Stimulated activated memory B cell treated with anti-CD40 and anti-IgM and Interleukin-4, amounts not matched to agents 10 μg/mL and 1 μg/mL and 100 μg/mL, for 72 hours (primary cell): ENCODE data around the gene C5orf24.
"Not testable (repeated sequence)": the region's sequence is repeated elsewhere in the genome, so short reads cannot be mapped to it uniquely, and the experiment has no call there.

Experiments used
- ATAC-seq: fragments of 150-1000 bp; cut with Tn5 transposase; 2 replicates; pipeline ENCODE4 v1.10.0; 2021
- H3K27ac Mint-ChIP-seq: one replicate; pipeline ENCODE4 v1.8.0; 2022; ENCODE audit warnings: mild to moderate bottlenecking, mixed read lengths
- H3K27me3 Mint-ChIP-seq: one replicate; pipeline ENCODE4 v1.8.0; 2022; ENCODE audit warnings: mixed read lengths
- H3K36me3 Mint-ChIP-seq: one replicate; pipeline ENCODE4 v1.8.0; 2022; ENCODE audit warnings: mixed read lengths
- H3K4me1 Mint-ChIP-seq: one replicate; pipeline ENCODE4 v1.8.0; 2022; ENCODE audit warnings: mixed read lengths
- H3K4me3 Mint-ChIP-seq: one replicate; pipeline ENCODE4 v1.8.0; 2022; ENCODE audit warnings: mild to moderate bottlenecking, moderate library complexity, mixed read lengths
- H3K9me3 Mint-ChIP-seq: one replicate; pipeline ENCODE4 v1.8.0; 2022; ENCODE audit warnings: mixed read lengths

The C5orf24 gene

GRCh38 chr5:134880937-134881336 is 35.2 kb downstream of the C5orf24 start:
- not testable (repeated sequence) for H3K4me3 Mint-ChIP-seq

DNA sequence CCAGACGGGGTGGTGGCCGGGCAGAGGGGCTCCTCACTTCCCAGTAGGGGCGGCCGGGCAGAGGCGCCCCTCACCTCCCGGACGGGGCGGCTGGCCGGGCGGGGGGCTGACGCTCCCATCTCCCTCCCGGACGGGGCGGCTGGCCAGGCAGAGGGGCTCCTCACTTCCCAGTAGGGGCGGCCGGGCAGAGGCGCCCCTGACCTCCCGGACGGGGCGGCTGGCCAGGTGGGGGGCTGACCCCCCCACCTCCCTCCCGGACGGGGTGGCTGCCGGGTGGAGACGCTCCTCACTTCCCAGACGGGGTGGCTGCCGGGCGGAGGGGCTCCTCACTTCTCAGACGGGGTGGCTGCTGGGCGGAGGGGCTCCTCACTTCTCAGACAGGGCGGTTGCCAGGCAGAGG is 35.9 kb downstream of the C5orf24 start:
- peaks cover 18% of the 10 kb centered on the region for H3K36me3 Mint-ChIP-seq
- not testable (repeated sequence) for H3K27me3 Mint-ChIP-seq, H3K4me3 Mint-ChIP-seq, H3K27ac Mint-ChIP-seq, H3K9me3 Mint-ChIP-seq, ATAC-seq
- peaks cover 40% of the 10 kb centered on the region for H3K4me1 Mint-ChIP-seq

More at GRCh38 chr5:134880937-134881336, 35.2 kb downstream of the C5orf24 start:
- not testable (repeated sequence) for ATAC-seq, H3K9me3 Mint-ChIP-seq, H3K27ac Mint-ChIP-seq, H3K27me3 Mint-ChIP-seq
- peaks cover 18% of the 10 kb centered on the region for H3K36me3 Mint-ChIP-seq
- peaks cover 48% of the 10 kb centered on the region for H3K4me1 Mint-ChIP-seq

GRCh38 chr5:134887593-134888159 is 41.9 kb downstream of the C5orf24 start:
- Mint-ChIP-seq H3K27me3 (no peaks in the 10 kb centered on the region), H3K4me3 (no peak overlapping the region), H3K4me1 (peaks cover 26% of the 10 kb centered on the region), H3K9me3 (no peaks in the 10 kb centered on the region), H3K36me3 (peaks cover 41% of the 10 kb centered on the region), H3K27ac (no peak overlapping the region)
- ATAC-seq, result no peak

DNA sequence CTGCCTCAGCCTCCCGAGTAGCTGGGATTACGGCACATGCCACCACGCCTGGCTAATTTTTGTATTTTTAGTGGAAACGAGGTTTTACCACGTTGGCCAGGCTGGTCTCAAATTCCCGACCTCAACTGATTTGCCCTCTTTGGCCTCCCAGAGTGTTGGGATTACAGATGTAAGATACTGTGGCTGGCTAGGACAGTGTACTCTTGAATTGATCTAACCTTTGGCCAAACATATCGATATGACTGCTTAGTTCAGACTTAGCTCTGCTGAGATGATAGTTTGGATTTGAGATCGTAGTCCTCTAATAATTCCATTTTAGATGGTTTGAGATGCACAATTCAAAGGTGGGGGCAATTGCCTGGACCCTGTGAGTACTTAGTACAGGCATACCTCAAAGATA is 43.6 kb downstream of the C5orf24 start:
- Mint-ChIP-seq H3K27me3 (no peaks in the 10 kb centered on the region), H3K36me3 (peaks cover 54% of the 10 kb centered on the region), H3K4me1 (peaks cover 28% of the 10 kb centered on the region), H3K9me3 (no peaks in the 10 kb centered on the region), H3K27ac (no peak overlapping the region), H3K4me3 (no peak overlapping the region)
- ATAC-seq, result no peak

DNA sequence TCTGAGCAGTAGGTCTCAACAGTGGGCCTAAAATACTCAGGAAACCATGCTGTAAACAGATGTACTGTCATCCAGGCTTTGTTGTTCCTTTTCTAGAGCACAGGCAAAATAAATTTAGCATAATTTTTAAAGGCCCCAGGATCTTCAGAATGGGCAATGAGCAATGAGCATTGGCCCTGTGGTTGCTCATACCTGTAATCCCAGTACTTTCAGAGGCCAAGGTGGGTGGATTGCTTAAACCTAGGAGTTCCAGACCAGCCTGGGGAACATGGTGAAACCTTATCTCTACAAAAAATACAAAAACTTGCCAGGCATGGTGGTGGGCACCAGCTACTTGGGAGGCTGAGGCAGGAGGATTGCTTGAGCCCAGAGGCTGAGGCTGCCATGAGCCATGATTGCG is 45.7 kb downstream of the C5orf24 start:
- no peak overlapping the region for H3K27ac Mint-ChIP-seq
- H3K4me3 Mint-ChIP-seq, result no peak overlapping the region
- ATAC-seq, result no peak
- no peaks in the 10 kb centered on the region for H3K9me3 Mint-ChIP-seq
- H3K36me3 Mint-ChIP-seq, result peaks cover 54% of the 10 kb centered on the region
- H3K27me3 Mint-ChIP-seq, result no peaks in the 10 kb centered on the region
- H3K4me1 Mint-ChIP-seq, result peaks cover 29% of the 10 kb centered on the region

GRCh38 chr5:134892282-134892681 is 46.5 kb downstream of the C5orf24 start:
- H3K36me3 Mint-ChIP-seq, result peaks cover 52% of the 10 kb centered on the region
- no peaks in the 10 kb centered on the region for H3K27me3 Mint-ChIP-seq
- H3K27ac Mint-ChIP-seq, result peak overlapping the region; percentile 69
- ATAC-seq, result no peak
- H3K4me3 Mint-ChIP-seq, result no peak overlapping the region
- peaks cover 29% of the 10 kb centered on the region for H3K4me1 Mint-ChIP-seq
- H3K9me3 Mint-ChIP-seq, result no peaks in the 10 kb centered on the region

DNA sequence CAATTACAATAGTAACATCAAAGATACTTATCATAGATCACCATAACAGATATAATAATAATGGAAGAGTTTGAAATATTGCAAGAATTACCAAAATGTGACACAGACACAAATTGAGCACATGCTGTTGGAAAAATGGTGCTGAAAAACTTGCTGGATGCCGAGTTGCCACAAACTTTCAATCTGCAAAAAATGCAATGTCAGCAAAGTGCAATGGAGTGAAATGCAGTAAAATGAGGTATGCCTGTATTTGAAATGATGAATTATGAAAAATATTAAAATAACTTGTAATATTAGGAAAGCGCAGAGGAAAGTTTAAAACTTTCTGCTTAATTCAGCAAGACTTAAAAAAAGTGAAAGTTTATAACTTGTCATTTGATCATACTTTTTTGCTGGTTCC is 47.2 kb downstream of the C5orf24 start:
- H3K4me3 Mint-ChIP-seq, result no peak overlapping the region
- peak overlapping the region; percentile 69 for H3K27ac Mint-ChIP-seq
- no peaks in the 10 kb centered on the region for H3K27me3 Mint-ChIP-seq
- H3K4me1 Mint-ChIP-seq, result peaks cover 22% of the 10 kb centered on the region
- peaks cover 47% of the 10 kb centered on the region for H3K36me3 Mint-ChIP-seq
- no peak for ATAC-seq
- H3K9me3 Mint-ChIP-seq, result no peaks in the 10 kb centered on the region

- peaks cover 46% of the 10 kb centered on the region for H3K36me3 Mint-ChIP-seq
- ATAC-seq, result no peak
- no peak overlapping the region for H3K27ac Mint-ChIP-seq
- H3K27me3 Mint-ChIP-seq, result no peaks in the 10 kb centered on the region
- H3K4me1 Mint-ChIP-seq, result peaks cover 22% of the 10 kb centered on the region
- H3K4me3 Mint-ChIP-seq, result no peak overlapping the region
- H3K9me3 Mint-ChIP-seq, result no peaks in the 10 kb centered on the region
These were observed 48.2 kb downstream of the C5orf24 start for GRCh38 chr5:134893748-134894505.

GRCh38 chr5:134902071-134902801 is 56.5 kb downstream of the C5orf24 start:
- H3K4me3 Mint-ChIP-seq, result peak overlapping the region; percentile 43
- H3K9me3 Mint-ChIP-seq, result no peaks in the 10 kb centered on the region
- peaks cover 27% of the 10 kb centered on the region for H3K4me1 Mint-ChIP-seq
- peak; percentile 60 for ATAC-seq
- H3K27ac Mint-ChIP-seq, result peak overlapping the region; percentile 99
- H3K36me3 Mint-ChIP-seq, result peaks cover 5% of the 10 kb centered on the region
- no peaks in the 10 kb centered on the region for H3K27me3 Mint-ChIP-seq

DNA sequence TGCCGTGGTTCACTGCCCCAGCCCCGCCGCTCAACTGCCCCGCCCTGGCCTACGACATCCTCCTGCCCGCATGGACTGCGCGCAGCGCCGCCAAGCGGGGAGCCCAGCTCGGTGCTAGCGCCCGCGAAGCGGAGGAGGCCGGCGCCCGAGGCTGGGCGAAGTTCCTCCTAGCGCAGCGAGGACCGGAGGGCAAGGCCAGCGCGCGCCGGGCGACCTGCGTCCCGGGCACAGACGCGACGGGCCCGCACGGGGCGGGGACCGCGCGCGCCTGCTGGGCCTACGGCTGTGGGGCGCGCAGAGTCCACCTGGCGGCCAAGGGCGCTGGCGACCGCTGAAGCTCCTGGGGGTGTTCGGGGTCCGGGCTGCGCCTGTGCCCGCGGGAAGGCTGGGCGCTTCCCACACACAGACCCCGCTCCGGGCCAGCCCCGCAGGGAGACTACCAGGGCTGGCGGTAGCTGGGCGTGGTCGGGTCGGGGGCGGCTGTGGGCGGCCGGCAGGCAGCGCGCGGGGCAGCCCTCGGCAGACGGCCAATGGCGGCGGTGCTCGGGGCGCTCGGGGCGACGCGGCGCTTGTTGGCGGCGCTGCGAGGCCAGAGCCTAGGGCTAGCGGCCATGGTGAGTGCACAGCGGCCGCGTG is 59.0 kb downstream of the C5orf24 start, which contains the start of gene PCBD2:
Gene PCBD2 (plus strand): TSS at position 522 of the 636 bp plus-strand sequence. CDS start 9 bp downstream, at position 531.
- H3K4me1 Mint-ChIP-seq, result peaks cover 27% of the 10 kb centered on the region
- no peaks in the 10 kb centered on the region for H3K27me3 Mint-ChIP-seq
- peak within 1 kb of the TSS; percentile 98 for H3K4me3 Mint-ChIP-seq
- peak; percentile 93 for ATAC-seq
- H3K9me3 Mint-ChIP-seq, result no peaks in the 10 kb centered on the region
- no peaks in the 10 kb centered on the region for H3K36me3 Mint-ChIP-seq
- H3K27ac Mint-ChIP-seq, result peak within 1 kb of the TSS; percentile 99

DNA sequence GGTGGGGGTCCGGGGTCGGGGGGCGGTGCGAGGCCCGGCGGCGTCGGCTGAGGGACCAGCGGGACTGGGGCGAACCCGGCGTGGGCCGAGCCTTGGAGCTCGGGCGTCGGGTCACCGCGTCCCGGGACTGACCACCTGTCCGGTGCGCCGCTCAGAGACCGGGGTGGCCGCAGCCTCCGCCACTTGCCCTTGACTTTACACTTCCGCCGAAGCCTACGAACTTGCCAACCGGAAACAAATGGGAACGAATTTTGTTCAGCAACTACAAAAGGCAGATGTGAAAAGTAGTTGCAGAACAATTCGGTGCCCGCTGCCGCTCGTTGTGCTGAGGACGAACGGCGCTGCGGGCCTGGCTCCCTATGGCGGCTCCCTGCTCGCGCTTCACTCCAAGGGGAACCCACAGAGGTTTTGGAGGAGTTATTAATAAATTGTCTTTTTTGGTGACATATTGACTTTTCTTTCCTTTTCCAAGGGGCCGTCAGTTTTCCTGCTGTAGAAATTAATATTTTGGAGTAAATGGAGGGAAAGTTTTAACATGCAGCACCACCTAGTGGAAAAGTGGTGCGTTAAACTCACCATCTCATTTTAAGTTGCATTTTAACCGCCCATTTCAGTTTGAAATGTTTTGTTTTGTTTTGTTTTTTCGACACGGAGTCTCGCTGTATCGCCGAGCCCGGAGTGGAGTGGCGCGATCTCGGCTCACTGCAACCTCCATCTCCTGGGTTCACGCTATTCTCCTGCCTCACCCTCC is 59.7 kb downstream of the C5orf24 start:
- peak; percentile 6 for ATAC-seq
- Mint-ChIP-seq H3K27ac (peak overlapping the region; percentile 99), H3K4me1 (peaks cover 27% of the 10 kb centered on the region), H3K27me3 (no peaks in the 10 kb centered on the region), H3K9me3 (no peaks in the 10 kb centered on the region), H3K36me3 (no peaks in the 10 kb centered on the region), H3K4me3 (peak overlapping the region; percentile 98)

DNA sequence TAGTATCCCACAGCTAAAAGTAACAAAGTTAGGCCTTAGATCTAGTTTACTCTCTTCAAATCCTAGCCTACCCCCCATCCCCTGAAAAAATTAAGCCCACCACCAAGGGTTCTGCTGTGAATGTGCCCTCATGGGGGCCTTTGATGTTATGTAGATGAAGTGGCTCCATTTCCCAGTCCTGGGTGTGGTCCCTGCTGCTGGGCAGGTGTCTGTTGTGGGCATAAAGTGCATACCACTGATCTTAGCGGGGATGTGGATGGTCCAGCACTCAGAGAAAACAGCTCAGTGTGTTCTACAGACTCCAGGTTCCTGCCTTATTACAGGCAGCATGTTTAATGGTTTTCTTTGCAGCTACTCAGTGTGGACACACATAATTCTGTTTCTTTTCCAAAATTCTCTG is 61.0 kb downstream of the C5orf24 start:
- ATAC-seq, result no peak
- H3K9me3 Mint-ChIP-seq, result no peaks in the 10 kb centered on the region
- peaks cover 22% of the 10 kb centered on the region for H3K4me1 Mint-ChIP-seq
- peak overlapping the region; percentile 99 for H3K27ac Mint-ChIP-seq
- H3K36me3 Mint-ChIP-seq, result no peaks in the 10 kb centered on the region
- no peaks in the 10 kb centered on the region for H3K27me3 Mint-ChIP-seq
- H3K4me3 Mint-ChIP-seq, result no peak overlapping the region
